Adrenal gland (tissue), 12 donors: ENCODE results near the gene TAF13. TPM values are rescaled to one million over a fixed set of nuclear protein-coding genes. Genes with fewer than 3 reads are reported as not detected.

Source experiments
- DNase-seq, 7 donors: peaks; one replicate each; pipeline ENCODE4 v3.0.0-alpha.2; 2019 to 2020
- H3K27ac ChIP-seq, 5 donors: fragments of 200-600 bp; sonication (generic) in 4 of 5; 1 replicate in 3 of 5; 2 replicates in 2 of 5; pipeline versions ENCODE4 v1.5.1 to v1.8.0; 2016 to 2020; ENCODE audit warnings: mild to moderate bottlenecking in 1 of 5
- H3K27me3 ChIP-seq: fragments of 200-600 bp; 2 replicates; pipeline ENCODE4 v1.8.0; 2021
- H3K36me3 ChIP-seq, 2 donors: fragments of 200-600 bp; replicated peaks in 1 of 2; 1 replicate in 1 of 2; 2 replicates in 1 of 2; pipeline versions ENCODE4 v1.5.1 to v1.8.0; 2018 to 2022
- H3K4me1 ChIP-seq, 2 donors: fragments of 200-600 bp; replicated peaks in 1 of 2; 1 replicate in 1 of 2; 2 replicates in 1 of 2; pipeline versions ENCODE4 v1.5.1 to v1.8.0; 2018 to 2021
- H3K4me3 ChIP-seq, 4 donors: fragments of 200-600 bp; sonication (generic) in 3 of 4; one replicate each; pipeline ENCODE4 v1.5.1; 2016 to 2018
- H3K9me3 ChIP-seq, 3 donors: fragments of 200-600 bp; sonication (generic) in 1 of 3; replicated peaks in 1 of 3; 1 replicate in 2 of 3; 2 replicates in 1 of 3; pipeline versions ENCODE4 v1.5.1 to v1.8.0; 2016 to 2021
- POLR2A ChIP-seq, 2 donors: fragments of 450-650 bp; IDR thresholded peaks; one replicate each; pipeline ENCODE4 v1.6.1; 2017; ENCODE audit warnings: antibody characterized with exemption in 2 of 2, mild to moderate bottlenecking in 2 of 2, moderate library complexity in 1 of 2
- WGBS, 4 donors: extraction: QIAGEN DNeasy Blood & Tissue Kit in 2 of 4; methylation state at CpG; one replicate each; pipeline versions ENCODE4 v1.1.5 to v1.1.7; 2013 to 2017; 5-methylcytosine and 5-hydroxymethylcytosine counted together
- intact Hi-C, 2 donors: fragments of 100-400 bp; cut with DNase I; formaldehyde crosslinking; loops; one replicate each; pipeline versions ENCODE4 v1.14.1 to v1.15.0; 2022 to 2023
- polyA plus RNA-seq, 3 donors: library from polyadenylated mRNA; stranded (reverse); fragments of 200-250 nt in 2 of 3; fragments of 350-450 nt in 1 of 3; fragmentation: Illumina TruSeq in 1 of 3; extraction: RNeasy Lipid Tissue Mini Kit (QIAGEN cat#74804) in 1 of 3; gene quantifications; one replicate each; pipeline ENCODE4 v1.2.3, GENCODE V29; 2013 to 2014
- total RNA-seq, 9 donors: library from RNA; depleted of rRNA in 4 of 9; stranded (reverse); fragments of >200 nt in 4 of 9; fragments of 120-200 nt in 1 of 9; fragmentation: NEBNext Ultra II Directional in 1 of 9; extraction: Animal tissue kit (Norgen Biotek cat#: 25700) in 1 of 9; gene quantifications; one replicate each; pipeline versions ENCODE4 v1.1.0 to v1.2.4, GENCODE V29; 2013 to 2023
- TF ChIP-seq, protein P1 (sequence below), 6 experiments: fragments of 450-650 bp in 4 of 6; fragments of 200-600 bp in 2 of 6; sonication (generic) in 1 of 6; IDR thresholded peaks; 1 replicate in 5 of 6; 2 replicates in 1 of 6; pipeline versions ENCODE4 v1.5.1 to v1.8.0; 2016 to 2021; ENCODE audit warnings: antibody characterized with exemption in 6 of 6, mild to moderate bottlenecking in 2 of 6, moderate library complexity in 1 of 6
- donor health status: healthy with polysubstance abuse.
- donor health status: Bipolar disorder and iron deficiency.
- donor health status: DM: yes; HTN: yes; CAD: no.
- donor health status: DM: no; HTN: no; CAD: no.
- donor health status: DM: no; HTN: no; CAD: no.
- donor health status: DM: yes; HTN: yes; CAD: no.

TAF13 gene
- total and polyA plus RNA-seq, 12 donors, result 11.7 to 96.5 (median 31.1) TPM

DNA sequence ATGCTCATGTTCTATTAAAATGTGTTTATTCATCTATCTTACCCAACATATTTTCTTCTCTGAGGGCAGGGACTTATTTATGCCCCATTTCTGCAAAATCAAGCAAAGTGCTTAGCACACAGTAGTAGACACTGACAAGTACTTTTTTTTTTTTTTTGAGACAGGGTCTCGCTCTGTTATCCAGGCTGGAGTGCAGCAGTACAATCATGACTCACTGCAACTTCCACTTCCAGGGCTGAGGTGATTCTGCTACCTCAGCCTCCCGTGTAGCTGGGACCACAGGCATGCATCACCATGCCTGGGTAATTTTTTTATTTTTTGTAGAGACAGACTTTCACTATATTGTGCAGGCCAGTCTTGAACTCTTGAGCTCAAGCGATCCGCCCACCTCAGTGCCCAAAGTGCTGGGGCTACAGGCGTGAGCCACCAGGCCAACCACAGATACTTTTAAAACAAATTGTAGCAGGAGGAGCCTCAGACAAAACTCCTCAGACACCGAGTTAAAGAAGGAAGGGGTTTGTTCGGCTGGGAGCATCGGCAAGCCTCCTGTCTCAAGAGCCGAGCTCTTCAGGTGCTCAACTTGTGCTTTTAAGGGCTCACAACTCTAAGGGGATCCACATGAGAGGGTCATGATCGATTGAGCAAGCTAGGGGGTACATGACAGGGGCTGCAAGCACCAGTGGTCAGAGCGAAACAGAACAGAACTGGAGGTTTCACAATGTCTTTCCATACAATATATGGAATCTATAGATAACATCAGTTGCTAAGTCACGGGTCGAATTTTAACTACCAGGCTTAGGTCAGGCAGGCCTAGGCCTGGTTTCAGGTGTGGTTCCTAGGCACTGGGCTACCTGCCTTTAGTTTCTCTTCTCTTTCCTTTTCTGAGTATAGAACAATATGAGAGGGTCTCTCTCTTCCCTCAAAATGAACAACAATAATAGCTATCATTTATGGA, 9.0 kb upstream of the TAF13 start:
- no peak overlapping the region for H3K4me3 ChIP-seq
- no peaks in the 10 kb centered on the region for H3K36me3 ChIP-seq
- DNase-seq, result no peak
- WGBS, 4 donors, result 82 to 90% (median 88%) methylated on average over 13 of the region's 13 CpGs
- TF ChIP-seq, protein P1, sequence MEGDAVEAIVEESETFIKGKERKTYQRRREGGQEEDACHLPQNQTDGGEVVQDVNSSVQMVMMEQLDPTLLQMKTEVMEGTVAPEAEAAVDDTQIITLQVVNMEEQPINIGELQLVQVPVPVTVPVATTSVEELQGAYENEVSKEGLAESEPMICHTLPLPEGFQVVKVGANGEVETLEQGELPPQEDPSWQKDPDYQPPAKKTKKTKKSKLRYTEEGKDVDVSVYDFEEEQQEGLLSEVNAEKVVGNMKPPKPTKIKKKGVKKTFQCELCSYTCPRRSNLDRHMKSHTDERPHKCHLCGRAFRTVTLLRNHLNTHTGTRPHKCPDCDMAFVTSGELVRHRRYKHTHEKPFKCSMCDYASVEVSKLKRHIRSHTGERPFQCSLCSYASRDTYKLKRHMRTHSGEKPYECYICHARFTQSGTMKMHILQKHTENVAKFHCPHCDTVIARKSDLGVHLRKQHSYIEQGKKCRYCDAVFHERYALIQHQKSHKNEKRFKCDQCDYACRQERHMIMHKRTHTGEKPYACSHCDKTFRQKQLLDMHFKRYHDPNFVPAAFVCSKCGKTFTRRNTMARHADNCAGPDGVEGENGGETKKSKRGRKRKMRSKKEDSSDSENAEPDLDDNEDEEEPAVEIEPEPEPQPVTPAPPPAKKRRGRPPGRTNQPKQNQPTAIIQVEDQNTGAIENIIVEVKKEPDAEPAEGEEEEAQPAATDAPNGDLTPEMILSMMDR (IDR thresholded peaks at IDR 0.05), result no peak
- TF ChIP-seq POLR2A (IDR thresholded peaks at IDR 0.05), result no peak
- H3K27ac ChIP-seq, result no peak overlapping the region
- no peaks in the 10 kb centered on the region for H3K9me3 ChIP-seq
- H3K27me3 ChIP-seq, result no peaks in the 10 kb centered on the region
- peaks cover 0 to 4% of the 10 kb centered on the region in 2 donors for H3K4me1 ChIP-seq
- intact Hi-C loops, result no loop called here

DNA sequence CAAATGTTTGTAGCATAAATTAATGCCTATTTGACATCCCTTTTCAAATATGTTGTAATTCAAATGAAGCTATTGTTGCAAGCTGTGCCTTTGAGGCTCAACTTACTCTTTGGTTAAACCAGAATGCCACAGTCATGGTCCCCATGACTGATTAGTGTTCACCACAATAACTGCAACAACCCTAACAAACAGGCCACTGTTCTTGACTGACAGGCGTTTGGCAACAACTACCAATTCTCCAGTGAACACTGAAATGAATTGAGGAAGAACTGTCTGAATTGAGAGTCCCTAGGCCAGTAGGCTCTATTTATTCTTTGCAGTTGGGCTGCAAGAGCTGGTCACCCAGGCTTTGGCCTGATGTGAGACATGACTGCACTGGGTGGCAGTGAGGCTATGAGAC, 8.1 kb upstream of the TAF13 start:
- no peak for DNase-seq
- Histone ChIP-seq H3K36me3 (no peaks in the 10 kb centered on the region), H3K9me3 (no peaks in the 10 kb centered on the region), H3K4me1 (no peaks in the 10 kb centered on the region), H3K27me3 (no peaks in the 10 kb centered on the region), H3K27ac (no peak overlapping the region), H3K4me3 (no peak overlapping the region)
- 37 to 75% (median 49%) methylated on average over 1 of the region's 1 CpG for WGBS, 4 donors
- intact Hi-C loops, result no loop called here
- TF ChIP-seq, protein P1 (IDR thresholded peaks at IDR 0.05), result no peak
- no peak for TF ChIP-seq POLR2A (IDR thresholded peaks at IDR 0.05)

DNA sequence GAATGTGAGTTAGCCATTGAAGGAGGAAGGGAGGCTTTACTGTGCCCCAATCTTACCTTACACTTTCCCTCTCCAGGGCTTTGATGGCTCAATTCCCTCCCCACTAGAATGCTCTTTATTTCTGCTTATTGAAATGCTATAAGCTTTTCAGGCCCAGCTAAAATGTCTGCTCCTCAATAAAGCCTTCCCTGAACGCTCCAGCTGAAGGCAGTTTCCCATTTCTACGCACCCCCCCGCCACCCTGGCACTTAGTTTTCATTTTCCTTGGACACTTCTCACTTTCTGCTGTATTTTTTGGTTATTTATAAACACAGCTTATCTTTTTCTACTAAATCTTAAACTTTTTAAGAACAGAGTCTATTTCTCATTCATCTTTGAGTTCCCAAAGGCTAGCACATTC, 7.7 kb upstream of the TAF13 start:
- no peak for DNase-seq
- intact Hi-C loops, result no loop called here
- TF ChIP-seq POLR2A (IDR thresholded peaks at IDR 0.05), result no peak
- TF ChIP-seq, protein P1 (IDR thresholded peaks at IDR 0.05), result no peak

DNA sequence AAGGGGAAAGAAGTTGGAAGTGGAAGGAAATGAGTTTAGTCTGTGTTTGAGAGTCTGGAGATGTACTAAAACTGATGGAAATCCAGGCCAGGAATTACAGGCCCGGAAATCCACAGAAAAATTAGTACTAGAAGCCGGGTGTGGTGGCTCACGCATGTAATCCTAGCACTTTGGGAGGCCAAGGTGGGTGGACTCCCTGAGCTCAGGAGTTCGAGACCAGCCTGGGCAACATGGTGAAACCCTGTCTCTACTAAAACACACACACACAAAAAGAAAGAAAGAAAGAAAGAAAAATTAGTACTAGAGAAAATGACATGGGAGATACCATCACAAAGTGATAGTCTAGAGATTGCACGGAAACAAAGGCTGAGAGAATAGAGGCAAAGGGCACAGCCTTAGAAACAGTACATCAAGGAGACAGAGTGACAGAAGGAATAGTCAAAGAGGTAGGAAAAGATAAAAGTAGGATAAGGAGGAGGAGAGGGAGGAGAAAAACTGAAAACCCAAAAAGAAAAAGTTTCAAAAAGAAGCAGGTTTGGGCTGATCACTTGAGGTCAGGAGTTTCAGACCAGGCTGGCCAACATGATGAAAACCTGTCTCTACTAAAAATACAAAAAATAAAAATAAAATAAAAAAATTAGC, 4.8 kb upstream of the TAF13 start:
- no peak overlapping the region for H3K4me3 ChIP-seq
- WGBS, 4 donors, result 75 to 79% (median 77%) methylated on average over 5 of the region's 5 CpGs

More for the DNA sequence above, 7.7 kb upstream of the TAF13 start:
- no peaks in the 10 kb centered on the region for H3K9me3 ChIP-seq
- no peaks in the 10 kb centered on the region for H3K36me3 ChIP-seq
- 71 to 91% (median 85%) methylated on average over 3 of the region's 3 CpGs for WGBS, 4 donors
- H3K4me3 ChIP-seq, result no peak overlapping the region
- no peaks in the 10 kb centered on the region for H3K27me3 ChIP-seq
- no peak overlapping the region for H3K27ac ChIP-seq
- H3K4me1 ChIP-seq, result no peaks in the 10 kb centered on the region

More for the DNA sequence above, 4.8 kb upstream of the TAF13 start:
- no peak for DNase-seq
- H3K36me3 ChIP-seq, result no peaks in the 10 kb centered on the region
- no peak for TF ChIP-seq POLR2A (IDR thresholded peaks at IDR 0.05)
- TF ChIP-seq, protein P1 (IDR thresholded peaks at IDR 0.05), result no peak
- H3K27me3 ChIP-seq, result no peaks in the 10 kb centered on the region
- no peaks in the 10 kb centered on the region for H3K9me3 ChIP-seq
- H3K27ac ChIP-seq, result peak overlapping the region in 2 of 5 donors; percentile 55 to 56
- peaks cover 0 to 5% of the 10 kb centered on the region in 2 donors for H3K4me1 ChIP-seq
- intact Hi-C loops, result no loop called here
